ENCODE results near the gene DAB2IP.

Gene DAB2IP

GRCh38 chr9:121763561-121764370 lies 112.3 kb downstream of the DAB2IP start:
- no peak overlapping the region for H3K4me3 ChIP-seq (ENCODE audit: low read depth, low read length)
- no peak for DNase-seq (ENCODE audit: low read depth)
- TF ChIP-seq CTCF (IDR thresholded peaks at IDR 0.05; ENCODE audit: control insufficient read depth, extremely low read depth, insufficient read depth), result no peak

- no peak overlapping the region for H3K4me3 ChIP-seq (ENCODE audit: low read depth, low read length)
- TF ChIP-seq CTCF (IDR thresholded peaks at IDR 0.05; ENCODE audit: control insufficient read depth, extremely low read depth, insufficient read depth), result no peak
- no peak for DNase-seq (ENCODE audit: low read depth)
Measured at GRCh38 chr9:121764371-121764730, 112.9 kb downstream of the DAB2IP start.

GRCh38 chr9:121765021-121765950 lies 113.9 kb downstream of the DAB2IP start:
- no peak for TF ChIP-seq CTCF (IDR thresholded peaks at IDR 0.05; ENCODE audit: control insufficient read depth, extremely low read depth, insufficient read depth)
- H3K4me3 ChIP-seq (ENCODE audit: low read depth, low read length), result no peak overlapping the region
- no peak for DNase-seq (ENCODE audit: low read depth)

GRCh38 chr9:121766081-121766683 lies 114.7 kb downstream of the DAB2IP start:
- DNase-seq (ENCODE audit: low read depth), result no peak
- TF ChIP-seq CTCF (IDR thresholded peaks at IDR 0.05; ENCODE audit: control insufficient read depth, extremely low read depth, insufficient read depth), result no peak
- no peak overlapping the region for H3K4me3 ChIP-seq (ENCODE audit: low read depth, low read length)

GRCh38 chr9:121767171-121767769 lies 115.8 kb downstream of the DAB2IP start:
- DNase-seq (ENCODE audit: low read depth), result no peak
- no peak overlapping the region for H3K4me3 ChIP-seq (ENCODE audit: low read depth, low read length)
- TF ChIP-seq CTCF (IDR thresholded peaks at IDR 0.05; ENCODE audit: control insufficient read depth, extremely low read depth, insufficient read depth), result no peak

GRCh38 chr9:121768416-121769015 lies 117.1 kb downstream of the DAB2IP start:
- TF ChIP-seq CTCF (IDR thresholded peaks at IDR 0.05; ENCODE audit: control insufficient read depth, extremely low read depth, insufficient read depth), result no peak
- DNase-seq (ENCODE audit: low read depth), result no peak
- no peak overlapping the region for H3K4me3 ChIP-seq (ENCODE audit: low read depth, low read length)
